Measurements from ENCODE around the gene NRXN3.

NRXN3 gene

GRCh38 chr14:79420725-79421124 lies 1250.6 kb downstream of the NRXN3 start:
- no peak overlapping the region for H3K4me3 ChIP-seq (ENCODE audit: low read length)
- no peak overlapping the region for H3K9ac ChIP-seq (ENCODE audit: low read depth, low read length)
- peaks cover 5% of the 10 kb centered on the region for H3K4me1 ChIP-seq (ENCODE audit: control insufficient read depth, insufficient read depth, low read length)
- H3K27me3 ChIP-seq (ENCODE audit: control insufficient read depth, insufficient read depth, low read length) = no peaks in the 10 kb centered on the region
- no peaks in the 10 kb centered on the region for H3K9me3 ChIP-seq (replicated peaks; ENCODE audit: low read length)
- H3K4me2 ChIP-seq (ENCODE audit: low read length) = no peak overlapping the region
- no peaks in the 10 kb centered on the region for H3K36me3 ChIP-seq (ENCODE audit: insufficient read depth, low read length)

GRCh38 chr14:79421811-79422210 lies 1251.6 kb downstream of the NRXN3 start:
- H3K27me3 ChIP-seq (ENCODE audit: control insufficient read depth, insufficient read depth, low read length) = no peaks in the 10 kb centered on the region
- H3K36me3 ChIP-seq (ENCODE audit: insufficient read depth, low read length) = no peaks in the 10 kb centered on the region
- H3K4me2 ChIP-seq (ENCODE audit: low read length) = no peak overlapping the region
- H3K9me3 ChIP-seq (replicated peaks; ENCODE audit: low read length) = no peaks in the 10 kb centered on the region
- no peak overlapping the region for H3K4me3 ChIP-seq (ENCODE audit: low read length)
- no peak overlapping the region for H3K9ac ChIP-seq (ENCODE audit: low read depth, low read length)
- peaks cover 5% of the 10 kb centered on the region for H3K4me1 ChIP-seq (ENCODE audit: control insufficient read depth, insufficient read depth, low read length)

- H3K9ac ChIP-seq (ENCODE audit: low read depth, low read length) = no peak overlapping the region
Measured at GRCh38 chr14:79424462-79424861, 1254.3 kb downstream of the NRXN3 start.

GRCh38 chr14:79426103-79426755 lies 1256.1 kb downstream of the NRXN3 start:
- Histone ChIP-seq H3K9me3 (replicated peaks; ENCODE audit: low read length) (no peaks in the 10 kb centered on the region), H3K4me2 (ENCODE audit: low read length) (no peak overlapping the region), H3K4me1 (ENCODE audit: control insufficient read depth, insufficient read depth, low read length) (no peaks in the 10 kb centered on the region), H3K27me3 (ENCODE audit: control insufficient read depth, insufficient read depth, low read length) (no peaks in the 10 kb centered on the region), H3K36me3 (ENCODE audit: insufficient read depth, low read length) (no peaks in the 10 kb centered on the region), H3K9ac (ENCODE audit: low read depth, low read length) (no peak overlapping the region), H3K4me3 (ENCODE audit: low read length) (no peak overlapping the region)

More at GRCh38 chr14:79424462-79424861, 1254.3 kb downstream of the NRXN3 start:
- no peaks in the 10 kb centered on the region for H3K9me3 ChIP-seq (replicated peaks; ENCODE audit: low read length)
- H3K4me2 ChIP-seq (ENCODE audit: low read length) = no peak overlapping the region
- no peak overlapping the region for H3K4me3 ChIP-seq (ENCODE audit: low read length)
- H3K4me1 ChIP-seq (ENCODE audit: control insufficient read depth, insufficient read depth, low read length) = no peaks in the 10 kb centered on the region
- H3K36me3 ChIP-seq (ENCODE audit: insufficient read depth, low read length) = no peaks in the 10 kb centered on the region
- no peaks in the 10 kb centered on the region for H3K27me3 ChIP-seq (ENCODE audit: control insufficient read depth, insufficient read depth, low read length)

GRCh38 chr14:79432640-79433039 lies 1262.5 kb downstream of the NRXN3 start:
- Histone ChIP-seq H3K36me3 (ENCODE audit: insufficient read depth, low read length) (no peaks in the 10 kb centered on the region), H3K4me3 (ENCODE audit: low read length) (no peak overlapping the region), H3K9me3 (replicated peaks; ENCODE audit: low read length) (no peaks in the 10 kb centered on the region), H3K27me3 (ENCODE audit: control insufficient read depth, insufficient read depth, low read length) (no peaks in the 10 kb centered on the region), H3K9ac (ENCODE audit: low read depth, low read length) (no peak overlapping the region), H3K4me2 (ENCODE audit: low read length) (no peak overlapping the region), H3K4me1 (ENCODE audit: control insufficient read depth, insufficient read depth, low read length) (no peaks in the 10 kb centered on the region)

- Histone ChIP-seq H3K4me2 (ENCODE audit: low read length) (no peak overlapping the region), H3K36me3 (ENCODE audit: insufficient read depth, low read length) (no peaks in the 10 kb centered on the region), H3K4me3 (ENCODE audit: low read length) (no peak overlapping the region), H3K27me3 (ENCODE audit: control insufficient read depth, insufficient read depth, low read length) (no peaks in the 10 kb centered on the region), H3K9me3 (replicated peaks; ENCODE audit: low read length) (no peaks in the 10 kb centered on the region), H3K4me1 (ENCODE audit: control insufficient read depth, insufficient read depth, low read length) (no peaks in the 10 kb centered on the region), H3K9ac (ENCODE audit: low read depth, low read length) (no peak overlapping the region)
Measured at GRCh38 chr14:79436335-79436734, 1266.2 kb downstream of the NRXN3 start.

GRCh38 chr14:79437951-79438350 lies 1267.8 kb downstream of the NRXN3 start:
- H3K9ac ChIP-seq (ENCODE audit: low read depth, low read length) = no peak overlapping the region
- no peaks in the 10 kb centered on the region for H3K9me3 ChIP-seq (replicated peaks; ENCODE audit: low read length)
- no peak overlapping the region for H3K4me2 ChIP-seq (ENCODE audit: low read length)
- no peaks in the 10 kb centered on the region for H3K36me3 ChIP-seq (ENCODE audit: insufficient read depth, low read length)
- H3K4me3 ChIP-seq (ENCODE audit: low read length) = no peak overlapping the region
- H3K4me1 ChIP-seq (ENCODE audit: control insufficient read depth, insufficient read depth, low read length) = no peaks in the 10 kb centered on the region
- H3K27me3 ChIP-seq (ENCODE audit: control insufficient read depth, insufficient read depth, low read length) = no peaks in the 10 kb centered on the region

GRCh38 chr14:79438696-79439342 lies 1268.6 kb downstream of the NRXN3 start:
- H3K4me3 ChIP-seq (ENCODE audit: low read length) = no peak overlapping the region
- H3K27me3 ChIP-seq (ENCODE audit: control insufficient read depth, insufficient read depth, low read length) = no peaks in the 10 kb centered on the region
- H3K9ac ChIP-seq (ENCODE audit: low read depth, low read length) = no peak overlapping the region
- H3K36me3 ChIP-seq (ENCODE audit: insufficient read depth, low read length) = no peaks in the 10 kb centered on the region
- H3K4me1 ChIP-seq (ENCODE audit: control insufficient read depth, insufficient read depth, low read length) = no peaks in the 10 kb centered on the region
- no peak overlapping the region for H3K4me2 ChIP-seq (ENCODE audit: low read length)
- no peaks in the 10 kb centered on the region for H3K9me3 ChIP-seq (replicated peaks; ENCODE audit: low read length)

- H3K36me3 ChIP-seq (ENCODE audit: insufficient read depth, low read length) = no peaks in the 10 kb centered on the region
Measured at GRCh38 chr14:79442786-79443185, 1272.6 kb downstream of the NRXN3 start.

GRCh38 chr14:79443602-79444001 lies 1273.4 kb downstream of the NRXN3 start:
- Histone ChIP-seq H3K9ac (ENCODE audit: low read depth, low read length) (no peak overlapping the region), H3K27me3 (ENCODE audit: control insufficient read depth, insufficient read depth, low read length) (no peaks in the 10 kb centered on the region), H3K4me1 (ENCODE audit: control insufficient read depth, insufficient read depth, low read length) (no peaks in the 10 kb centered on the region), H3K4me3 (ENCODE audit: low read length) (no peak overlapping the region), H3K36me3 (ENCODE audit: insufficient read depth, low read length) (no peaks in the 10 kb centered on the region), H3K9me3 (replicated peaks; ENCODE audit: low read length) (no peaks in the 10 kb centered on the region), H3K4me2 (ENCODE audit: low read length) (no peak overlapping the region)

More at GRCh38 chr14:79442786-79443185, 1272.6 kb downstream of the NRXN3 start:
- Histone ChIP-seq H3K9me3 (replicated peaks; ENCODE audit: low read length) (no peaks in the 10 kb centered on the region), H3K4me1 (ENCODE audit: control insufficient read depth, insufficient read depth, low read length) (no peaks in the 10 kb centered on the region), H3K9ac (ENCODE audit: low read depth, low read length) (no peak overlapping the region), H3K4me3 (ENCODE audit: low read length) (no peak overlapping the region), H3K27me3 (ENCODE audit: control insufficient read depth, insufficient read depth, low read length) (no peaks in the 10 kb centered on the region), H3K4me2 (ENCODE audit: low read length) (no peak overlapping the region)

GRCh38 chr14:79448960-79449359 lies 1278.8 kb downstream of the NRXN3 start:
- Histone ChIP-seq H3K36me3 (ENCODE audit: insufficient read depth, low read length) (no peaks in the 10 kb centered on the region), H3K4me1 (ENCODE audit: control insufficient read depth, insufficient read depth, low read length) (no peaks in the 10 kb centered on the region), H3K27me3 (ENCODE audit: control insufficient read depth, insufficient read depth, low read length) (no peaks in the 10 kb centered on the region), H3K4me2 (ENCODE audit: low read length) (no peak overlapping the region), H3K9me3 (replicated peaks; ENCODE audit: low read length) (no peaks in the 10 kb centered on the region), H3K9ac (ENCODE audit: low read depth, low read length) (no peak overlapping the region), H3K4me3 (ENCODE audit: low read length) (no peak overlapping the region)

- Histone ChIP-seq H3K9ac (ENCODE audit: low read depth, low read length) (no peak overlapping the region), H3K4me2 (ENCODE audit: low read length) (no peak overlapping the region), H3K4me3 (ENCODE audit: low read length) (no peak overlapping the region), H3K27me3 (ENCODE audit: control insufficient read depth, insufficient read depth, low read length) (no peaks in the 10 kb centered on the region), H3K4me1 (ENCODE audit: control insufficient read depth, insufficient read depth, low read length) (no peaks in the 10 kb centered on the region), H3K9me3 (replicated peaks; ENCODE audit: low read length) (no peaks in the 10 kb centered on the region), H3K36me3 (ENCODE audit: insufficient read depth, low read length) (no peaks in the 10 kb centered on the region)
Measured at GRCh38 chr14:79451601-79452000, 1281.4 kb downstream of the NRXN3 start.
